Activated CD4-positive, alpha-beta T cell treated with anti-CD3 and anti-CD28 coated beads, Interleukin-10, Interleukin-2, amounts not matched to agents 100 ng/mL and 50 ng/mL, durations not matched to agents 16 hours and 8 hours (primary cell): ENCODE data around the gene SPINK6.
A peak's percentile ranks its signal among the peaks of the same experiment; 100 is the strongest.

Experiments used
- DNase-seq: peaks from one replicate; pipeline ENCODE4 v3.0.0-alpha.2; 2020

The SPINK6 gene, protein sequence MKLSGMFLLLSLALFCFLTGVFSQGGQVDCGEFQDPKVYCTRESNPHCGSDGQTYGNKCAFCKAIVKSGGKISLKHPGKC

DNA sequence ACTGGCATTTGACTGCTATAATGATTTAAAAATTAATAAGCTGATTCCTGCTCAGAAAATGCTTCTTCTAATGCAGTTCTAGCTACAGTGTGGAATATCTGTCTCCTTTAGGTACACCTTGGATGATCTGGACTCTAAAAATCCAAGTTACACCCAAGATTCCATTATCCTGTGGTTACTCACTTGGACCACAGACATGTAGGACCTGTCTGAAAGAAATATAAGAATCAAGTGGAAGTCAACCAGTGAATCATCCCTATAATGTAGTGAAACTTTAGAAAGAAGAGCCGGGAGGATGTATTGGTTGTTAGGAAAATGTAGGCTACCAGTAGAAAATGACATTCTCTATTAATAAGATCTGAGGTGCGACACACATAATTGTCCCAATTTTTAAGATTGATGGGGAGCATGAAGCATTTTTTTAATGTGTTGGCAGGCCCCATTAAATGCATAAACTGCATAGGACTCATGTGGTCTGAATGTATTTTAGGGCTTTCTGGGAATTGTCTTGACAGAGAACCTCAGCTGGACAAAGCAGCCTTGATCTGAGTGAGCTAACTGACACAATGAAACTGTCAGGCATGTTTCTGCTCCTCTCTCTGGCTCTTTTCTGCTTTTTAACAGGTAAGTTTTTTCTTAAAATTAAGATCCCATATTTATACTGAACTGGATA lies at the start of gene SPINK6:
TSS of gene SPINK6 (plus strand) at position 512 of the 673 bp plus-strand sequence. CDS start at position 567, 55 bp downstream.
- no peak for DNase-seq

DNA sequence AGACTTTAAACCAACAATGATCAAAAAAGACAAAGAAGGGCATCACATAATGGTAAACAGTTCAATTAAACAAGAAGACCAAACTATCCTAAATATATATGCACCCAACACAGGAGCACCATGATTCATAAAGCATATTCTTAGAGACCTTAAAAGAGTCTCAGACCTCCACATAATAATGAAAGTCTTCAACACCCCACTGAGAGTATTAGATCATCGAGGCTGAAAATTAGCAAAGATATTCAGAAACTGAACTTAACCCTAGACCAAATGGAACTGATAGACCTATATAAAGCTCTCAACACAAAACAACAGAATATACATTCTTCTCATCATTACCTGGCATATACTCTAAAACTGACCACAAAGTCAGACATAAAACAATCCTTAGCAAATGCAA lies 46.2 kb upstream of the SPINK6 start:
- no peak for DNase-seq

DNA sequence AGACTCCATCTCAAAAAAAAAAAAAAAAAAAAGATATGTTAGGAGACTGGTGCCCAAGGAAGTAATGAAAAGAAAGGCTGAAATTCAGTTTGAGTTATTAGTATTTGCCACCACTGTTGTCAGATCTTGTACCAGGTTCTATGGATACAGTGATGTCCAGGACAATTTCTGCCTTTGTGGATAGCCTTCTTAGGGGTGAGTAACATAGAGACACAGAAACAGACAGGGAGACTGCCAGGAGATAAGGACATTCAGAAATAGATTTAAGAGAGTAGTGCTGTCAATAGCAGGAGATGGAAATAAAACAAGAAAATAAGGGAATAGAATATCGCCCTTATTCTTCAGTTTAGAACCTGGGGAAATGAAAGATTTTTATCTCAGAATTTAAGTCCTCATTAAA lies 40.8 kb upstream of the SPINK6 start:
- no peak for DNase-seq

DNA sequence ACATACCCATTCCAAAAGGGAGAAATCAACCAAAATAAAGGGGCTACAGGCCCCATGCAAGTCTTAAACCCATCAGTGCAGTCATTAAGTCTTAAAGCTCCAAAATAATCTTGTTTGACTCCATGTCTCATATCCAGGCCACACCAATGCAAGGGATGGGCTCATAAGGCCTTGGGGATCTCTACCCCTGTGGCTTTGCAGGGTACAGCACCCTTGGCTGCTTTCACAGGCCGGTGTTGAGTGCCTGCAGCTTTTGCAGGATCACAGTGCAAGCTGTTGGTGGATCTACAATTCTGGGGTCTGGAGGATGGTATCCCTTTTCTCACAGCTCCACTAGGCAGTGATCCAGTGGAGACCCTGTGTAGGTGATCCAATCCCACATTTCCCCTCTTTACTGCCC lies 39.5 kb upstream of the SPINK6 start:
- DNase-seq: no peak

DNA sequence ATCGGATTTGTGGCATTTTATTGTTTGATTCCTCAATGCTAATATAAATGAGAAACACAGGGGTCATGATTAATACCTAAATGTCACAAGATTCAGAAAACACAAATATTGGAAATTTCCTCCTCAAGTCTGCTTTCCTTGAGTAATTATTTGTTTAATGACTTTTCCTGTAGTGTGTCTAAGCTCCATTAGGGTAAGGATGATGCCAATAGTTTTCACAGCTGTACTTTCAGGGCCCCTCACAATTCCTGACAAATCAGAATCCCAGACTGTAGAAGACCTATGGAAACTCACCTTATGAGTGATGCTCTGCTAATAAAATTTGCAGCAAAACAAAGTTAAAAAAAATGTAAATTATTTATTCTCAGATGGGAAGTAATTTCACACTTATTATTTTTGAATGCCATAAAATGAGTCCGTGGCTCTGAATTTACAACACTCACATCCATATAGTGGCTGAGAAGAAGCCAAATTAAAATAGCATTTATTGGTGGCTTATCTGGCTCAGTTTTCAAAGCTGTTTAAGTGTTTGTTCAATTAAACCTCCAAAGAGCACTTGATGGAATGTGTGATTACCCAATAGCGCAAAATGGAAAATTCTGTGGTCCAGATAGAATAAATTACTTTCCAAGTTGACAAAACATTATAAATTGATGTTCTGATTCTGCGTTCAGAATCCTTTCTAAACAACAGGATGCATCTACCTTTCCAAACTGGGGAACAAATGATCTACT lies 36.1 kb upstream of the SPINK6 start:
- DNase-seq: no peak

DNA sequence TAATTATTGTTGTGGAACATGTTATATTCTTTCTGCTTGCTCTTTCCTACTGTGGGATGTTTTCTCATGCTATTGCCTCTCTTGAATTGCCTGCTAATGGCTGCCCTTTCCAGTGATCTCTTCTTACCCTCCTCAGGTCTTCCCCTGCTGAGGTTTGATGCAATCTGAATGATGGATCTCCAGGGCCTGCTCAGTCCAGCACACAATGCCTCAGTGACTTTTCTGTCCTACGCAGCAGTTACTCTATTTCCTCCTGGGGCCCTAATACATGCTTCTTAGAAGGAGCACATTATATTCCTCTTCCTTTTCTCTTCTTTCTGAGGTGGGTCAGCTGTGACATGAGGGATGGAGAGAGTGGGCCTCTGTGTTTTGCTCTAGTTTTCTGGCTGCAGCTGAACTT lies 34.6 kb upstream of the SPINK6 start, which contains the start of gene SPINK14:
TSS of gene SPINK14 (plus strand) at position 301 of the 400 bp plus-strand sequence. CDS start 1,187 bp downstream, outside the sequence.
- no peak for DNase-seq

DNA sequence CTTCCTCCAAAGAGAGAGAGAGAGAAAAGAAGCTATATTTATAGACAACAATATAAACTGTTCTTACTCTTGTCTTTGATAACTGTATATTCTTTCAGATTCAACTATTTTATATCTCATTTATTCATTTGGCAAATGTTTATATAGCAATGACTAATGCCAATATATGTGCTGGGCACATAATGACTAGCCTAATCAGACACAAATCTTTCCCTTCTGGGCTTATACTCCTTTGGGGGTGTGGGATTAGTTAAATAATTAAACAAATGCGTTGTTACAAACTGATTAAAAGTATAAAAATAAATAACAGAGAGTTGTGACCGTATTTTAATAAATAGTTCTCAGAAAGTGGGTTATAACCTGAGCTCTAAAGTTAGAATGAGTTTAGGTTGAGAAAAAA lies 30.5 kb upstream of the SPINK6 start:
- no peak for DNase-seq

DNA sequence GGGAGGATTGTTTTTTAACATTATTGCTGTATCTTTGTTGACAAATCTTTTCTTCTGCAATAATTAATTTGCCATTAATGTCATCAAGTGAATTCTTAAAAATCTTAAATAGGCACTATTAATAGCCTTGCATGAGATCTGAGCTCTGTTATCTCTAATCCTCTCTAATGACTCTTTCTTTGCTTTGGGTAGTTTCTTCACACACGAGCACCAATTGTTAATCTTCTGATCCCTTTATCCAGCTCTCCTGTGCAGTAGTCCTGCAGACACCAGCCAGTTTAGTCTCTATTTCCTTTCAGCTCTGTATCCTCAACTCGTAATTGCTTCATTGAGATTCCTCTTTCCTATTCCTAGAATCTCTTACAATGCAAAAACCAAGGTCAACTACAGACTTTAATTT lies 26.4 kb upstream of the SPINK6 start:
- DNase-seq: no peak

DNA sequence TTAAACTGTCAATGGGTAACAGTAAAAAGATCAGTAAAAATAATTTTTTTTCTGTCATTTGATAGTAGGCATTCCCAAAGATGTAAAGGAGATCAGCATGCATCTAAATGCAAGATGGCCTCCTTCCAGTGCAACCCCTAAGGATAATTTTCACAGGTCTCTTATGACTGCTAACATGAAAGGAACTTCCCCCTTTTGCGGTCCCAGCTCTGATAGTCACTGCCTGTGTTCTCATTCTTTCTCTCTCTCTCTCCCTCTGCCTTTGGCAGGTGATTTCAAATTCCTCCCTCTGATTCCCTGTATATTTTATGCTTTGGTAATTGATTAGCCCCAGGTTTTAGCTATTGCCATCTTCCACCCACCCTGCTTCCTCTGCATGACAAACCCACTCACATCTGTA lies 25.6 kb upstream of the SPINK6 start:
- no peak for DNase-seq

DNA sequence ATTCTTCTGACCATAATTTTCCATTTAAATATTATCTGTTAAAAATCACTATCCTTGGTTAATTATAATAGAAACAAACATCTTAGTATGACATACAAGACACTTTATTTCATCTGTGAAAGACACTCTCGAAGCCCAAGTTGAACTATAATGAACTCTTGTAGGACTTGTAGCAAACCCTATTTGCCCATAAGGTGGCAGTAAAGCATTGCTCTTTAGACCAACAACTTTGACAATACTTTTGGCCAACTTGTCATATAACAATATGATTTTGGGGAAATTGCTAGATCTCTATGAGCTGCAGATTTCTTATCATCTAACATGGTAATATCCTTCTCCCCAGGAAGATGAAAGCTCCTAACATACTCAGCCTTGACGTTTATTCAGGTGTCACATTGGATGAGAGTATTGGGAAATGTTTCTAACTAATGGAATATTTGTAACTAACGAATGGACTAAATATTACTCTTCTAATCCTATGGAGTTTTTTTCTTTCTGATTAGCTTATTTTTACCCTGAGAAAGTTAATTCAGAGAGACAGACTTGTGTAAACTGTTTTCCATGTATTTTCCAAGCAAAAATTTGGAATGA lies 23.5 kb upstream of the SPINK6 start:
- peak; percentile 74 for DNase-seq

DNA sequence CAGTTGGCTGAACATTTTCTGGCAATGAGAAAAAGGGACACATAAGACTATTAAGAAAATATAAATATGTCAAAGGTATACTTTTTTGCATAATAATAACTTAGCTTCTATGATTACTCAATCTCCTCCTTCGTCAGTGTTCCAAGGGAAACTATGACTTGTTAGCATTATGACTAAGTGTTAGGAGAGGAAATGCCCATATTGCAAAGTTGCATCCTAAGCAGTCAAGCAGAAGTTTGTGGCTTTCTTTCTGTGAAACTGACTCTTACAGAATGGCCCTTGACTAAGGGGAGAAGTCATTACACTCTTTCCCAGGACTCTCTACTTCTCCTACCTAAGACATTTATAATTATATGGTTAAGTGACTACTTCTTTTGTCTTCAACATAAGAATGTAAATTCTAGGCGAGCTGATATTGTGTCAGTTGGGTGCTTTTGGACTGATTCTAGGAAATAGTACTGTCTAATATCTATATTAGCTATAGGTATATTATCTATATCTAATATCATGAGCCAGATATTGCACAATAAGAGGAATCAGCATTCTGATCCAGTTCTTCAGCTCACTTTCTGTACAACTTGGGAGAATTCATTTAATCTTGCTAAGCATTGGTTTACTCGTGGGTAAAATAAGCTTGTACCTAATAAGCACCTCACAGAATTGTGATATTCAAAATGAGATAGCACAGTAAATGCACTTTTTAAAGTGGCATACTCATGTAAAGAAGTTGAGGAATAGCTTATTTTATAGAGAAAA lies 16.4 kb upstream of the SPINK6 start:
- DNase-seq: peak; percentile 90

DNA sequence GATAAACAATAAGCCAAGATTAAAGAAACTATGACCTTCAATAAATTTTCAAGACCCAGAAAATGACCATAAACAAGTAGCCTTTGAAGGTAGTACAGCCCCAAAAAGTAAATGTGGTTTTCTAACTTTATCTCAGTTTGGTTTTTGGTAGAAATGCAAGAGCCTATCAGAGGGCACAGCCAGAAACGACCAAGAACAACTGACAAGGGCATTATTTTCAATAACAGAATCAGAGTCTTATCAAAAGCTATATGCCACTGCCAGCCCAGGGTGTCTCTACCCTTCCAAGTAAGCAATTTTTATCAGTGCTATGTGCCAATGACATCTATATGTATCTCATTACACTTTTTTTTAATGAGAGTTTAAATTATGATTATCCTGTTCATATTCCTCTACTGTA lies 11.8 kb upstream of the SPINK6 start:
- DNase-seq: no peak

DNA sequence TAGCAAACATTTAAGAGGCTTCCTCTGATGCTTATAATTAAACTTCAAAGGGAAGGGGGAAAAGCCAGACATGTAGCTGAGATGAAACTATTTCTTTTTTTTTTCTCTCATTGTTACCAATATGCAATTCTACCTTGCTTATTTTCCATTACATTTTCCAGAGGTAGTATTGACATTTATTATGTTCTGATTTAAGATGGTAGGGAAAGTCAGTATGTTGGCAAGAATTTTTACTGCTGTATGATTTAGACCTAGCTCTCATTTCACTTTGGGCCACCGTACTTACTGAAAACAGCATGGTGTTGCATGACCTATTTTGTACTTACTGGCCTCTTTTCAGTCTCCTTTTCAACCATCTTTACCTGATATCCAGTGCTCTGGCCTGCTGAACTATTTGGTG lies 9.6 kb upstream of the SPINK6 start:
- no peak for DNase-seq

DNA sequence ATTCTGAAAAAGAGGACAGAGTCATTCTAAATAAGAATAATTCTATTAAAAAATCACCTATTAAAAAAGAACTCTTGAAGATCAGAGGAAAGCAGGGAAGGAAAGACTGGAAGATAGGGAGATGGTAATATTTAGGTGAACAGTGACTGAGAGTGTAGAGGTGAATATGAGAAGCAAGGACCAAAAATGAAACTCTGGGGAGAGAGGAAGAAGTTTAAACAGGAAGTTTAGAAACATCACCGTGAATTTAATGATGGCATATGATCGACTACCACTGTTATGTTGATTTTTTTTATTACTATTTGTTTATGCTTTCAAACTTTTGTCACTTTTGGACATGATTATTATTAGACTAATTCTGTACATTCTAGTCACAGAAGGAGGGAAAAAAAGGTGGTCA lies 1.7 kb upstream of the SPINK6 start:
- DNase-seq: no peak

DNA sequence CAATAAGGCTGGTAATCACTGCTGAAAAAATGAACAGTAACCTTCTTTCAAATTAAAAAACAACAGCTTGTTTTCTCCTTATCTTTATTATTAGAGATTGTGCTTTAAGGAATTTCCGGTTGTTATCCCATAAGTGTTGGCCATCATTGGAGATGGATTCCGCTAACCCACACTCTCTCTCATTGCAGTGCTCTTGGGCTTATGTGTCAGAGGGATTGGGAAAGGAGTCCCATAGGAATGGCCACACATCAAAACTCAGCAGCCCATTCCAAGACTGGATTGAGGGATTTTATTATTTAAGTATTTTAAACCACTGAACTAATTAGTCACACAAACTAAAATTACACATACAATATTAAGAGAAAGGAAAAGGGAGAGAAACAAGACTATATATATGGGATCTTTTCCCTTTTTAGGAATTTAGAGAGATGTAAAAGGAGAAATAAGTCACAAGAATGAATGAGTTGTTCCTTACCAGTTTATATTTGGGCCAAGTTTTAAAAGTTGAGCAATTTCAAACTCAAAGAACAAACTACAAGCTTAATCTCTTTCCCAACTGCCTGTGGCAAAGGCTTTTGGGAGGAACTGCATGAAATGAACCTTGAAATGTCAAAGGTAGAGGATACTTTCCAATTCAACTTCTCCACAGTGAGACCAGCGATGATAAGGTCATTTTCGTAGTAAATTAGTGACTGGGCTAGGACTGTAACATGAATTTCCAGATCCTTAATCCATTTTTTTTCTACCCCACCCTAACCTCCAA lies 2.4 kb downstream of the SPINK6 start:
- DNase-seq: no peak

DNA sequence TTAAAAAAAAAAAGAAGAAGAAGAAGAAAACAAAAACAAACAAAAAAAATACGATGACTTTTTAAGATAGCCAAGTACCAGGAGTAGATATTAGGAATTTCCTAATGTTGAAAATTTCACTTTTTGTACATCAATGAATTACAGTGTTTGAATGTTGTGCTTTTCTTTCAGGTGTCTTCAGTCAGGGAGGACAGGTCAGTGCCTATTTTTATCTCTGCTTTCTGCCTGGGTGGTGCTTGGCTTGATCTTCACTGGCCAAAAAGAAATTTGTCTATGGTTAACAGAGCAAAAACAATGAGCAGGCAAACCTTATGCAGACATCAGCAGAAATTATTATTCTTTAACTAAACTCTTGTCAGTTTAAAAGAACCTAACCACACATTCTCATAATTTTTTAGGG lies 3.0 kb downstream of the SPINK6 start:
- no peak for DNase-seq

DNA sequence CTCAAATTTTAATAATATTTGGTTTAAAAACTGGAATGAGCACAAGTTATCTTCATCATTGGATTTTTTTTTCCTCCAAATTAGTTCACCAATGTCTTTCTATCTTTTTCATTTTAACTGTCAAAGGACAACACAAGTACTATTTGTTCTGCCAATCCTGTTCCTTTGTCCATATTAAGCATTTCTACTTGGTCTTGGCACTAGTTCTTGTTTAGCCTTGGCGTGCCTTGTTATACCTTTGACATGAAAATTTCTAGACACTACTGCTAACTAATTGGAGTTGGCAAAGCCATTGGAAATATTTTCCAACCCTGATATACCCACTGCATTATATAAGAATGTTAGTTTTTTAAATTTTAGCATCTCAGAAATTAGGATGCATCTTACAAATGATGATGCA lies 3.8 kb downstream of the SPINK6 start:
- DNase-seq: no peak

DNA sequence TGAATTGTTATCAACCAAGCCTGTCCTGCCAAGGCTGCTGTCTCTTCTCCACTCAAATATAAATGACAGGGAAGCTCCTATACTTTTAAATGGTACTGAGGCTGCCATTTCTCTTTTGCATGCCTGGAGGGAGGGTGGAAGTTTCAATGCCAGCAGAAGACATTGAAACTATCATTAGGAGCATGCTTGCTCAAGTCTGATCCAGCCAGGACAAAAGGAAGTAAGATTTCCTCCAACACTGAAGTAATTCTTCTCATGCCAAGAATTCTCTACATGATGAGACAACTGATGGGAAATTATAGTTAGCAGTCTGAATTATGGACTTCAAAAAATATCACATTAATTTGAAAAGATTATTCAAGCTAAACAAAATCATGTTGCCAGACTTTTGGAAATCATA lies 5.4 kb downstream of the SPINK6 start:
- no peak for DNase-seq

DNA sequence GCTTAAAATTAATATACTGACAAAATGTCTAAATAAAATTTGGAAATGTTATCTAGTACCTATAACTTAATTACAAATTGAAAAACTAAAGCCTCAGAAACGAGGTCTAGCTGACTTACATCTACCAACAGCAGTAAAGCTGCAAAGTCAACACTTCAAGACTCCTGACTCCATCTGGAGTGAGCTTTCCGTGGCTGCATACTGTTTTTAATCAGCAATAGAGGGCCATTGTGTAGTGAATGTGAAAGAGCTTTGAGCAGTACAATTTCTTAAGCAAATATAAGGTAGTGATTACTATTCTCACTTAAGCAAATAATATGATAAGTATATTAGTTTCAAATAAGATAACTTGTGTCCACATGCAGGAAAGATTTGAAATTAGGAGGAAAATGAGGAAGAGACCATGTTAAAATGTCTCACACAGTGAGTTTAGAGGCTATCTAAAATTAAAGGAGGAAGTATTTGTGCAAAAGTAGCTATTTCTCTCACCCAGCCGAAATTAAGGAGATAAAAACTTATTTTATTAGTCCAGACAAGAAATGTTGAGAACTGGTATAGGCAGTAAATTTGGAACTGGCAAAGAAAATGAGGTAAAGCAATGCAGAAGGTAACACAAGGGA lies 6.4 kb downstream of the SPINK6 start:
- DNase-seq: no peak

DNA sequence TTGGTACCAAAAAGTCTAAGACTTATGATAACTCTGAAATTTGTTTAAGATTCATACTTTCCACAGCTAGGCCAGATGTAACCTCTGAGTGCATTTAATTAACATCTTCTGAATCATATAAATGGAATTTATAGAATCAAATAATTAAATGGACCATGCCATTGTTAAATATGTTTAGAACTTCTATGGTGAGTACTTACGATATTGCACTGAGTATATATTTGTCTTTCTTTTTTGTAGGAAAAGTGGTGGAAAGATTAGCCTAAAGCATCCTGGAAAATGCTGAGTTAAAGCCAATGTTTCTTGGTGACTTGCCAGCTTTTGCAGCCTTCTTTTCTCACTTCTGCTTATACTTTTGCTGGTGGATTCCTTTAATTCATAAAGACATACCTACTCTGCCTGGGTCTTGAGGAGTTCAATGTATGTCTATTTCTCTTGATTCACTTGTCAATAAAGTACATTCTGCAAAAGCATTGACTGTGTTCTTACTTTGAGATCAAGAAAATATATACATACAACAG lies 11.9 kb downstream of the SPINK6 start:
- no peak for DNase-seq

DNA sequence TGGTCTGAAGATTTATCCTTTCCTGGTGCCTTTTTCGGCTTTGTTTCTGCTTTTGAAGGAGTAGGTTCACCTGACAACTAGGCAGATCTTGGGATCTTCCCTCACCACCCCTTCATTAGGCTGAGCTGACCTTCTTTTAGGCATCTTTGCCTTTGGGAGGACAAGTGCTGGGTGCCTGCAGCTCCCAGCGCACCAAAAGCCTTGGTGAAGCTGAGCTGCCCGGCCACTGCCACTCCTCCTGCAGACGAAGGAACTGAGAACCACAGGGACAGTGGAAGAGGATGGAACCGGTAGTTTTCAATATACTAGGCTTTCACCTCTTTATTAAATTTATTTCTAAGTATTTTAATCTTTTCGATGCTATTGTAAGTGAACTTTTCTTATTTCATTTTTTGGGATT lies 18.7 kb downstream of the SPINK6 start:
- no peak for DNase-seq
